IMR-90 (cell line): ENCODE measurements around the gene UBE3B. TPM values are rescaled to one million over a fixed set of nuclear protein-coding genes. Genes with fewer than 3 reads are reported as not detected.

ENCODE experiments used
- ATAC-seq: fragments of 200-7000 bp; cut with Tn5 transposase; 2 replicates; pipeline ENCODE4 v1.9.1; 2020; ENCODE audit warnings: low read depth, mild to moderate bottlenecking, moderate library complexity
- BruUV-seq: library from RNA; stranded (reverse); fragments of 400-500 nt; replicated peaks from 2 replicates; lab custom pipeline; 2021; lab: Mats Ljungman, UMichigan
- CTCF ChIA-PET: fragments of 300-600 bp; formaldehyde crosslinking; extraction: SDS; loops from one replicate; lab custom pipeline; 2021; ENCODE audit warnings: antibody characterized with exemption; lab: Yijun Ruan, JAX
- POLR2A ChIA-PET: fragments of 300-600 bp; sonication (Branson Sonifier 250); formaldehyde crosslinking; loops from one replicate; lab custom pipeline; 2022; ENCODE audit warnings: antibody characterized with exemption; ENCODE audit not compliant: unreplicated experiment; lab: Charles Lee
- DNase-seq: peaks from one replicate; pipeline ENCODE4 v3.0.0; 2013
- H2AFZ ChIP-seq: replicated peaks from 2 replicates; pipeline ENCODE3; 2013; ENCODE audit warnings: low read length, mild to moderate bottlenecking; ENCODE audit not compliant: poor library complexity
- H2AK5ac ChIP-seq: 2 replicates; pipeline ENCODE4 v1.6.1; 2013; ENCODE audit warnings: low read depth, low read length, inconsistent platforms
- H2AK9ac ChIP-seq: replicated peaks from 2 replicates; pipeline ENCODE3; 2013; ENCODE audit warnings: mild to moderate bottlenecking, low read depth, low read length, moderate library complexity; ENCODE audit not compliant: poor library complexity
- H2BK120ac ChIP-seq: 2 replicates; pipeline ENCODE4 v1.6.1; 2013; ENCODE audit warnings: low read depth, low read length, inconsistent platforms
- H2BK15ac ChIP-seq: 3 replicates; pipeline ENCODE4 v1.6.1; 2013; ENCODE audit warnings: low read depth, low read length, inconsistent platforms
- H2BK20ac ChIP-seq: 2 replicates; pipeline ENCODE4 v1.6.1; 2013; ENCODE audit warnings: low read depth, mild to moderate bottlenecking, inconsistent platforms, low read length, moderate library complexity
- H2BK5ac ChIP-seq: 2 replicates; pipeline ENCODE4 v1.6.1; 2013; ENCODE audit warnings: mild to moderate bottlenecking, low read depth, low read length, inconsistent platforms; ENCODE audit not compliant: poor library complexity, severe bottlenecking
- H3K14ac ChIP-seq: replicated peaks from 2 replicates; pipeline ENCODE4 v1.6.1; 2013; ENCODE audit warnings: low read depth, low read length, inconsistent platforms
- H3K18ac ChIP-seq: 2 replicates; pipeline ENCODE4 v1.6.1; 2013; ENCODE audit warnings: low read depth, low read length, control low read depth
- H3K23ac ChIP-seq: 2 replicates; pipeline ENCODE4 v1.6.1; 2013; ENCODE audit warnings: low read depth, low read length, inconsistent platforms
- H3K27ac ChIP-seq: 2 replicates; pipeline ENCODE4 v1.5.1; 2013; ENCODE audit warnings: mild to moderate bottlenecking, control low read depth, low read length; ENCODE audit not compliant: insufficient read depth
- H3K27me3 ChIP-seq: 2 replicates; pipeline ENCODE4 v1.6.1; 2013; ENCODE audit warnings: low read length; ENCODE audit not compliant: control insufficient read depth, insufficient read depth
- H3K36me3 ChIP-seq: 2 replicates; pipeline ENCODE4 v1.6.1; 2013; ENCODE audit warnings: low read length, mixed read lengths; ENCODE audit not compliant: control insufficient read depth, insufficient read depth
- H3K4ac ChIP-seq: 2 replicates; pipeline ENCODE4 v1.6.1; 2013; ENCODE audit warnings: low read depth, low read length, inconsistent platforms
- H3K4me1 ChIP-seq: 2 replicates; pipeline ENCODE4 v1.6.1; 2013; ENCODE audit warnings: low read length, mixed read lengths; ENCODE audit not compliant: control insufficient read depth, insufficient read depth
- H3K4me2 ChIP-seq: 2 replicates; pipeline ENCODE4 v1.6.1; 2013; ENCODE audit warnings: low read depth, mild to moderate bottlenecking, control low read depth, low read length, moderate library complexity
- H3K4me3 ChIP-seq: 2 replicates; pipeline ENCODE4 v1.5.1; 2013; ENCODE audit warnings: low read depth, mild to moderate bottlenecking, control low read depth, low read length, moderate library complexity; ENCODE audit not compliant: insufficient read depth
- H3K56ac ChIP-seq: 2 replicates; pipeline ENCODE4 v1.6.1; 2013; ENCODE audit warnings: low read length, inconsistent platforms; ENCODE audit not compliant: insufficient read depth; ENCODE audit errors: extremely low read depth
- H3K79me1 ChIP-seq, 2 experiments: 2 replicates each; pipeline ENCODE4 v1.6.1; 2013; ENCODE audit warnings: low read length in 2 of 2, inconsistent platforms in 1 of 2, low read depth in 1 of 2
- H3K9ac ChIP-seq: 2 replicates; pipeline ENCODE4 v1.6.1; 2013; ENCODE audit warnings: low read depth, low read length, control low read depth
- H3K9me1 ChIP-seq: 2 replicates; pipeline ENCODE4 v1.6.1; 2013; ENCODE audit warnings: low read length, inconsistent platforms; ENCODE audit not compliant: insufficient read depth
- H3K9me3 ChIP-seq: 2 replicates; pipeline ENCODE4 v1.6.1; 2013; ENCODE audit warnings: low read length; ENCODE audit not compliant: control insufficient read depth, insufficient read depth
- H4K20me1 ChIP-seq: 2 replicates; pipeline ENCODE4 v1.6.1; 2013; ENCODE audit warnings: low read length, inconsistent platforms; ENCODE audit not compliant: insufficient read depth
- H4K5ac ChIP-seq: 2 replicates; pipeline ENCODE4 v1.6.1; 2013; ENCODE audit warnings: mild to moderate bottlenecking, low read depth, low read length, control low read depth
- H4K8ac ChIP-seq, 2 experiments: 2 replicates each; pipeline ENCODE4 v1.6.1; 2013; ENCODE audit warnings: low read depth in 2 of 2, low read length in 2 of 2, control low read depth in 1 of 2, inconsistent platforms in 1 of 2
- H4K91ac ChIP-seq: 2 replicates; pipeline ENCODE4 v1.6.1; 2013; ENCODE audit warnings: low read depth, low read length, inconsistent platforms; ENCODE audit not compliant: insufficient read depth
- BHLHE40 ChIP-seq: fragments of 150-350 bp; IDR thresholded peaks from 2 replicates; pipeline ENCODE4 v1.6.1; 2016; ENCODE audit warnings: mild to moderate bottlenecking, low read depth, low read length
- CEBPB ChIP-seq: IDR thresholded peaks from 2 replicates; pipeline ENCODE4 v1.6.1; 2012; ENCODE audit warnings: low read depth, low read length, improper control_type of control experiment
- CHD1 ChIP-seq: IDR thresholded peaks from 2 replicates; pipeline ENCODE4 v1.6.1; 2012; ENCODE audit warnings: low read depth, low read length, improper control_type of control experiment
- MXI1 ChIP-seq: IDR thresholded peaks from 2 replicates; pipeline ENCODE4 v1.6.1; 2012; ENCODE audit warnings: low read depth, mild to moderate bottlenecking, low read length, moderate library complexity, borderline replicate concordance
- NFE2L2 ChIP-seq: fragments of 150-350 bp; IDR thresholded peaks from 2 replicates; pipeline ENCODE4 v1.6.1; 2016; ENCODE audit warnings: low read depth, mild to moderate bottlenecking, low read length
- POLR2A ChIP-seq: IDR thresholded peaks from 2 replicates; pipeline ENCODE4 v1.6.1; 2012; ENCODE audit warnings: mild to moderate bottlenecking, low read depth, low read length
- SMC3 ChIP-seq: fragments of 150-350 bp; IDR thresholded peaks from 2 replicates; pipeline ENCODE4 v1.6.1; 2016; ENCODE audit warnings: low read depth, mild to moderate bottlenecking, antibody characterized with exemption, low read length, moderate library complexity
- USF2 ChIP-seq: fragments of 150-350 bp; IDR thresholded peaks from 2 replicates; pipeline ENCODE4 v1.6.1; 2017; ENCODE audit warnings: mild to moderate bottlenecking, antibody characterized with exemption, low read length, low read depth
- WGBS, 2 experiments: methylation state at CpG; one replicate each; pipeline versions ENCODE4 v1.1.5 to v1.1.7; 2013; ENCODE audit warnings: missing lambda C conversion rate in 2 of 2; ENCODE audit not compliant: insufficient read length in 1 of 2; ENCODE audit errors: extremely low coverage in 2 of 2; 5-methylcytosine and 5-hydroxymethylcytosine counted together
- dilution Hi-C: fragments of 300-500 bp; cut with HindIII; formaldehyde crosslinking; loops from one replicate; pipeline ENCODE4 v1.14.3; 2018; ENCODE audit warnings: low sequenced_read_pairs; ENCODE audit not compliant: unreplicated experiment
- in situ Hi-C: fragments of 300-500 bp; cut with MboI; formaldehyde crosslinking; loops from 3 replicates; pipeline ENCODE4 v1.14.3; 2019; ENCODE audit warnings: low sequenced_read_pairs, inconsistent platforms, mixed read lengths
- intact Hi-C: fragments of 100-400 bp; cut with micrococcal nuclease; formaldehyde crosslinking; loops from 2 replicates; pipeline ENCODE4 v1.10.0; 2022
- polyA plus RNA-seq, 3 experiments: library from polyadenylated mRNA; depleted of rRNA; stranded (reverse); fragments of >200 nt; gene quantifications; 2 replicates each; pipeline ENCODE4 v1.2.3, GENCODE V29; 2012; ENCODE audit warnings: low replicate concordance in 1 of 3
- total RNA-seq: library from RNA; depleted of rRNA; stranded (reverse); fragments of >200 nt; gene quantifications from 2 replicates; pipeline ENCODE4 v1.2.3, GENCODE V29; 2012

UBE3B gene
- total and polyA plus RNA-seq, 2 of the 4 experiments (the other 2 are of a cell fraction) = 18.8 to 24.9 TPM

- no peak overlapping the region for H4K91ac ChIP-seq
- no peak overlapping the region for H4K8ac ChIP-seq
- no peak overlapping the region for H3K4me3 ChIP-seq
- ChIA-PET POLR2A (no interaction called here), CTCF (no interaction called here)
- H3K23ac ChIP-seq = no peak overlapping the region
- H3K4ac ChIP-seq = no peak overlapping the region
- no peak overlapping the region for H3K14ac ChIP-seq
- no peak overlapping the region for H2BK5ac ChIP-seq
- no peak overlapping the region for H2BK120ac ChIP-seq
- no peak overlapping the region for H2AK9ac ChIP-seq
- no TSS peak for BruUV-seq
- H2BK20ac ChIP-seq = no peak overlapping the region
- dilution Hi-C loops (no loop called here), in situ Hi-C loops (no loop called here), intact Hi-C loops (no loop called here)
- no peak overlapping the region for H2AFZ ChIP-seq
- H3K27ac ChIP-seq = no peak overlapping the region
- no peak for TF ChIP-seq CHD1
- no peak for TF ChIP-seq SMC3
- no peak for TF ChIP-seq MXI1
- TF ChIP-seq POLR2A = no peak
- no peak for TF ChIP-seq BHLHE40
- TF ChIP-seq USF2 = no peak
- TF ChIP-seq NFE2L2 = no peak
- no peak for TF ChIP-seq CEBPB
- peaks cover 29% of the 10 kb centered on the region for H3K27me3 ChIP-seq
- H3K4me1 ChIP-seq = no peaks in the 10 kb centered on the region
- no peak overlapping the region for H2BK15ac ChIP-seq
- H2AK5ac ChIP-seq = no peak overlapping the region
- no peak overlapping the region for H3K18ac ChIP-seq
- ATAC-seq = no peak
- H3K9ac ChIP-seq = no peak overlapping the region
- no peaks in the 10 kb centered on the region for H4K20me1 ChIP-seq
- H3K36me3 ChIP-seq = no peaks in the 10 kb centered on the region
- H3K79me1 ChIP-seq = no peaks in the 10 kb centered on the region
- no peak for DNase-seq
- 97% methylated on average over 10 of the region's 18 CpGs; no CpG with 5 or more reads in 1 of the 2 experiments for WGBS, 2 experiments
- H3K9me1 ChIP-seq = no peaks in the 10 kb centered on the region
- no peak overlapping the region for H3K4me2 ChIP-seq
- no peak overlapping the region for H4K5ac ChIP-seq
- H3K9me3 ChIP-seq = no peaks in the 10 kb centered on the region
- no peak overlapping the region for H3K56ac ChIP-seq
These were observed 69.9 kb downstream of the UBE3B start for GRCh38 chr12:109547286-109547685.
